HG03060 (cell line): ENCODE results near the gene MC2R.
A peak's percentile ranks its signal among the peaks of the same experiment; 100 is the strongest.

ENCODE experiments used
- ATAC-seq: cut with Tn5 transposase; IDR thresholded peaks from one replicate; pipeline ENCODE4 v1.9.1; 2021; ENCODE audit warnings: low read depth, moderate number of reproducible peaks; ENCODE audit not compliant: unreplicated experiment

Gene MC2R

DNA sequence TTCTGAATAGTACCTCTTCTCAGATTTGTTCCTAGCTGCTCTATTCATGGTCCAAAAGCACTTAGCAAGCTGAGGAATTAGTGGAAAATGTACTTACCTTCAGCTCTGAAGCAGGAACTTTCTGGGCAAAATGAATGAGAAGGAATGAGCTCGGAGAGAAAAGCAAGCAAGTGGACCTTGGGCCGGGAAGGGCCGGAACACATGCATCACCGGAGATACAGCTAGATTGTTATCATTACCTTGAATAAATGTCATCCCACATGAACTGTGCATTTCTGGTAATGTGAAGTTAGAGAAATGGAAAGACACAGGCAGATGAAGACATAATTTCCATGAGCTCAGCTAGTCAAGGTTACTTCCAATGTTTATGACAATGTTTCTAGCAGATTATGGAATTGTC, at the start of gene MC2R:
Gene MC2R (minus strand): TSS at position 146 of the 400 bp plus-strand sequence. CDS start 30,018 bp downstream, outside the sequence.
- ATAC-seq, result no peak

DNA sequence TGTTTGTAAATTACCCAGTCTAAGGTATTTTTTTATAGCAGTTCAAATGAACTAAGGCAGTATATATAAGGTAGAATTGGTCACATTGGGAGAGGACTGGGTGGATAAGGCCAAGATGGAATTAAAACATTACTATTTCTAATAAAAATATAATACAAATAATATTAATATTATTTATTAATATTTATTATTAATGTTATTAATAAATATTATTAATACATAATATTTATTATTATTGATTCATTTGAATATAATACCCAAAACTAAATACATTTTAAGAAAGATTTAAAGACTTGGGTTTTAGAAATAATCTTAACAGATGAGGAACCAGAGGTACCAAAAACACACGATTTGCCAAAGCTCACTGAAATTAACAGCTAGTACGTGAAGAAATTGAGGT, 30.5 kb upstream of the MC2R start:
- ATAC-seq, result no peak

DNA sequence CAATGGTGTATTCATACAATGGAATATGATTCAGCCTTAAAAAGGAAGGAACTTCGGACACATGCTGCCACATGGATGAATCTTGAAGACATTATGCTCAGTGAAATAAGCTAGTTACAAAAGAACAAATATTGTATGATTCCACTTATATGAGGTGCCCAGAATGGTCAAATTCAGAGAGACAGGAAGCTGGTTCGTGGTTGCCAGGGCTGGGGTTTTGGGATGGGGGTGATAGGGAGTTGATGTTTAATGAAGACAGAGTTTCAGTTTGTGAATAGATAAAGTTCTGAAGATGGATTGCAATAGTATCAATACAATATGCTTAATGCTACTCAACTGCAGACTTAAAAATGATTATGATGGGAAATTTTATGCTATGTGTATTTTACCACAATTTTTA, 28.0 kb upstream of the MC2R start:
- no peak for ATAC-seq

DNA sequence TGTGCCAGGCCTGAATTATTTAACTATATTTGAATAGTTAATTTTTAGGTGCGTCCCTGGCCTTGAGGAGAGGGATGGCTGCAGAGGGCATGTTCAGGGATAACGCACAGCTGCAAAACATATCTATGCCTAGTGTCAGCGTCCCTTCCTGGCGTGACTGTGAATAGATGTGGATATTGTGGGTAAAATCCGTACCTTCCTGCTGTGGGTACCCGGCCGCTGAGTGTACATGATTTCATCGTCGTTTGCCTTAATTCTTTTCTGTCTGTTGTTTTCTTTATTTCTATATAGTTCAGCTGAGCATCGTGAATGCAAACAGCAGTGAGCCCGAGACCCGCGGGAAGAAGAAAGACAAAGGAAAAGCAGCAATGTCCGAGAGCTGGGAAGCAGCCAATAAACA, 25.0 kb upstream of the MC2R start:
- no peak for ATAC-seq

DNA sequence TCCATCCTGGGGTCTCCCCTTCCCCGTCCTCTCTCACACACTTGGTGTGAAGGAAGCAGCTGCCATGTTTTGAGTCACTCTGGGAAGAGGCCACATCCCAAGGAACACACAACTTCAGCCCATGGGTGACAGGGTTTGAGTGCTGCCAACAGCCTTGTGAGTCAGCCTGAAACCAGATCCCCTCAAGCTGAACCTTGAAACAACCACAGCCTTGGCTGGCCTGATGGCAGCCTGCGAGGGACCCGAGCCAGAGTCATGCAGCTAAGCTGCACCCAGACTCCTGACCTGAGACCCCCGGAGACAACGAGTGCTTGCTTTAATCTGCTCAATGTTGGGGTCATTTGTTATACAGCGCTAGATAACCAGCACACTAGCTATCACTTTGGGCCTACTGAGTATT, 19.3 kb upstream of the MC2R start:
- ATAC-seq, result peak; percentile 44

DNA sequence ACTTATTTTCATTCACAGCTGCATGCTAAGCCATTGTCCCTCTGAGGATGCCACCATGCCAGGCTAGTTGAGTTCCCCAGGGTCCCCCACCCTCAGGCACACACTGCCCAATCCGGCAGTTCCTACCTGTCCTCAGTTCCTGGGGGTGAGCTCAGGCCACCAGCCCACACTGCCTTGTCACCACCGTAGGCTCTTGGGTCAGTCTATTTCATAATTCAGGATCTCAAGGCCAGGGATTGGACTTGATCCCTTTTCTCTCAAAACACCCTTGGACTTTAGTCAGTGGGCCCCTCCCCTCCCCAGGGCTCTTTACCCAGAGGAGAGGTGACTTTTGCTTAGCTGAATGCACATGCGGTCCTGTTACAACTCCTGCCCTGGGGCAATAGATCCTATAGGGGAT, 18.7 kb upstream of the MC2R start:
- ATAC-seq, result no peak

DNA sequence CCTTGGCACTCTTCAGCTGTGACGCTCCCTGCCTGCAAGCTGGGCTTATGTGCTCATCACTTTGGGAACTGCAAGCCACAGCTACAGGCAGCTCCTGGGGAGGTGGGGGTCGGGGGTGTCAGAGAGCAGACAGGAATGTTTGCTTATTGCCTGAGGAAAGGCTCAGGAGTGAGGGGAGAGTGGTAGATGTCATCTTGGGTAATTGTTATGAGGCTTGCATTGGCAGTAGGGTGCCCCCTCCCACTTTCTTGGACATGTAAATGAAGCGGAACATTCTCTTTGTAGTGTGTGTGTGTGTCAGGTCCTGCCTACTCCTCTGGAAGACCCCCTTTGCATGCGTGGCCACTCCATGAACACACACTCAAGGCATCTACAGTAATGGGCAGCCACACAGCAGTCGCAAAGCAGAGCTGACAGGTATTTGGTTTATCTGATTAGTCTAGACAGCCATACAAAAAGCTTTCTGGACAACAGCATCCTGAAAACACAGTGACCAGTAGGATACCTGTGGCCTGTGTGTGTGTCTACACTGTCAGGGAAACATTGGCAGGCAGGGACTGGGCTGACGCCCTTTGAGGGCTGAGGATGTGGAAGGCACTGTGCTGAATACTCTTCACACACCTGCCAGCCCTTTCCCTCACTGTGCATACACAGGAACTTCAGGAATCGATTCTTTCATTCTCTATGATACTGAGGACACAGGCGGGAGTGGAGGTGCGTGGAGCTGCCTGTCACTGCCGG, 17.1 kb upstream of the MC2R start:
- no peak for ATAC-seq

DNA sequence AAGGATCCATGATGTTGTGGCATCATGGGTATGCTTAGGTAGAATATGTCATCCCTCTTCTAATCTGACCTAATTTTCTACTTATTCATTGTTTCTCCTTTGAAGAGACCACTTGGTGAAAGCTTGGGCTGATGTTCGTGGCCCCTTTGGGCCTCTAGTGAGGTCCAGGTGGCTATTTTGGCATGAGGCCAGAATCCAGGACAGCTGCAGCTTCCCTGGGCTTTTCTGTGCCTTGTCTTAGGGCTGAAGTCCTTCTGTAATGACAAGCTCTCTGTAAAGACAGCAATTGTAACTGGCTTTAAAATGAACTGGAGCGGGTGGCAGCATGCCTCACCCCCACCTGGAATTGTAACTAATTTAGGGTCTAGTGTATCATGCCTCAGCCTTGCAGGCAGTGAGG, 15.6 kb upstream of the MC2R start:
- ATAC-seq, result no peak

DNA sequence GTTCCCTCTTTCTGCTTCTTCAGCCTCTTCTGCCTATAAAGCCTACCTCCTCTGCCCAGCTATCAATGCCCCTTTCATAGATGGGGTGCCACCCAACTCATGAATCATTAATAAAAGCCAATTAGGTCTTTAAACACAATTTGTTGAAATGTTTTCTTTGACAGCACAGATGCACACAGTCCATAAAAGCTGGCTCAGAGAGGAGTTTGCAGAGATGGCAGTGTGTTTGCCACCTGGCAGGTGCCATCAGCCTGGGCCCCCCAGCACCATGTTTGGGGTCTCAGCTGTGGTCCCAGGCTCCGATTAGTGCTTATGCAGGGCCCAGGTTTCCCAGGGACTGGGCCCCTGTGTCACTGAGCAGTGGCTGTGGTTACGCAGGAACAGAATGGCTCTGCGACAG, 7.9 kb upstream of the MC2R start:
- no peak for ATAC-seq

DNA sequence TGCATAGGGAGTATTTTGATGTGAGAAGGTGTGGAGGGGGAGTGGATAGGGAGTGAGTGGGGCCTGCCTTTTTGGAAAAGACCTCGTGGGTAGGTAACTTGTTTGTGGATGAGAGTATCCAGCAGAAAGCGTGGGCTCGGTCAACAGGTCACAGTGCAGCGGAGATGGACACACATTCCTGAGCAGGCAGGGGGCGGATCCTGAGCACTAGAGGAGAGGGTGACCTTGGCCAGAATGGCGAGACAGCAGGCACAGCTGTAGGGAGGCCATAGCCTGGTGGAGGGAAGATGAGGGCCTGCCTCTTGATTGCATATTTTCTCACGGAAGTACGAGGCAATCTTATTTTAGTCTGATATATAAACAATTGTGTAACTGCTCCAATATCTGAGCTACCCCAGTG, 3.6 kb upstream of the MC2R start:
- ATAC-seq, result no peak

DNA sequence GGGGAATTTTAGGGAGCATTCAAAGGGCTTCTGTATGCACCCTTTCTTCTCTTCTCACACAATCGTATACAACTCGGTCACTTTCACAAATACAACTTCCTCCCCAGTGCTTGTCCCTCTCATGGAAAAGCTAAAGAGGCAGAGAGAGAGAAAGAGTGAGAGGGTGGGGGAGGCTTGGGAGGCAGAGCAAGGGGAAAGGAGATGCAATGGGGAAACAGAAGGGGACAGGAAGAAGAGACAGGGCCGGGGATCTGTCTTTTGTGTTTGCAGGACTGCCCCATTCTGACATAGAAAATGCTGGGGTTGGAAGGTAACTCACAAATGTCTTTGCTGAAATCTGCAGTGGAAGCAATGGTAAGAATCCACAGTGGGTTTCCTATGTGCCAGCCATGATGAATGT, 2.1 kb upstream of the MC2R start:
- ATAC-seq, result no peak

DNA sequence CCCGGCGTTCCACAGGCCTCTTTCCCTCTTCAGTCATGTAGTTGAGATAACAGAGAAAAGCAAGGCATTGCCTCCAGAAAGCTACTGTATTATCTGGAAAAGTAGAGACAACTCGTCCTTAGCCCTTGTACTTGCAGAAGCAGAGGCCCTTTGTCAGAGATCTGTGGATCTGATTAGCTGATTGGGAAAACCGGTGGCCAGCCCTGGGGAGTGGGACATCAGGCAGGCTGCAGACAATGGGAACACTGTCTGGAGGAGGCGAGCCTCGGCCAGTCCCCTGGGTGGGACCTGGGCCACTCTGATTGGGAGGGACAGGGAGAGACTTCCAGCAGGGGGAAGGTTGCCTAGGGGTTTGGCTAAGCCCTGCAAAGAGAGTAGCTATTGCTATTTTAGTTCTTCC, 1.2 kb upstream of the MC2R start:
- ATAC-seq, result no peak

DNA sequence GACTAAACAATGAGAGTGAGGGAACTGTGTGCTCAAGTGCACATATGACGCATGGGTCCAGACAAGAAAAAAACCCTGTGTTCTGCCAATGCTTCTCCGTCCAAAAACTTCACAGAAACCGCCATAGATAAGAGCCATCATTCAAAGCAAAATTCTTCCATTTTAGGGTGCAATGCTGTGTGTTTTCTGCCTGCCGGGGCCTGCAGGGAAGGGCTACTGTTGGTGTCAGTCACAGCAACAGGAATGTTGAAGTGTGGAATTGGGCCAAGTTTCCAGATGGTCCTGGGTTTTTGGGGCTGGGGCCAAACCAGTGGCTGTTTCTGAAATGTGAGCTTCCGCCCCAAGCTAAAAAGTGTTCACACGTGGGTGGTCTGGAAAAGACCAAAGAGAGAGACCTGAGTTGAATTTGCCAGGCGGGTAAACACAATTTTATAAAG, 677 bp upstream of the MC2R start:
- no peak for ATAC-seq

DNA sequence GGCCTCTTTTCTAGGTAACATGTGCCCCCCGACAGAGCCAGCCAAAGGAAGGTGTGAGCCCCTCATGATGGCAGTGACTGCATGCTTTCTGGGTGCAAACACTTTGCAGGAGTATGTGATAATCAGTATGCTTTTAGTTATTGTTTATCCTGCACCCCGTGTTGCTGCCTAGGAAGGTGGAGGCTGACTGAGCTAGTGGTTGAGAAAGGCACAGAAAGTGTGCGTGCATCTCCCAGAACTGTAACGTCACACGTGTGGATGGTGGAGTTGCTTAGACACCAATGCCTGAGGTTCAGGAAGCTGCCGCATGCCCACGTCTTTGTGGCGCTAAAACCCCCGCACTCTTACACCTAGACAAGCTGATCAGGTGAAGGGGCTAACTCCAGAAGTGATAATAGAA, 580 bp downstream of the MC2R start:
- no peak for ATAC-seq

DNA sequence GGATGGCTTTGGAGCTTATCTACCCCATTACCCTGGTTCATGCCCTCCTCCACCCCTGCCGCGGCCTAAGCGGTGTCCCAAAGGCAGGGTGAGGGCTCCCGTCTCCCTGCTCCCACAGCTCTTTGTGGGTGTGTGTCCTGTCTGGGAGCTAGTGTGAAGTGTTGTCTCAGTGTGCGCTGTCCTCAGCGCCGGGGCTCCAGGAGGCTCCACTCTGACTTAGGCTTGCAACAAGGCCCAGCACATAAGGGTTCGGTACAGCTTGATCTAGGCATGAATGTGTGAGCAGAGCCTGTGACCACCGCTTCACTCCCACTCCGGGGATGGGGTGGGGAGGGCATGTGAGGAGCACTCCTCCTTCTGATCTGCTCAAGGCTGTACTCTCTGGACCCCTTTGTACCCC, 1.2 kb downstream of the MC2R start:
- no peak for ATAC-seq

DNA sequence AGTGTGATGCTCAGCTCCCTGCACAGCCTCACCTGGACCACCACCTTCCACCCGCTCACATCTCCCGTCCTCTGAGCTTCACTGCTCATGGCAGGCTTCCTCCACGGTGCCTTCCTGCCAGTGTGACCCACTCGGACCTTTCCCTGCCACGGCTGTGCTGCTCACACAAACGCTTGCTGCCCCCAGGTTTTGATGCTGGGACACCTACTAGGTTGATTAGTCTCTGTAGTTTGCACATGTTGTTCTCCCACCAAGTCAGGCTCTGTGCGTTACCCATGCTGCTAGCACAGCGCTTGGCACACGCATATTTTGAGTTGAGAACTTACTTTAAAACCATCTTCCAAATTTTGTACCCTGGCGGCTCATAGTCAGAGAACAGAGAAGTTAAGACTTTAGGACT, 2.1 kb downstream of the MC2R start:
- ATAC-seq, result no peak

DNA sequence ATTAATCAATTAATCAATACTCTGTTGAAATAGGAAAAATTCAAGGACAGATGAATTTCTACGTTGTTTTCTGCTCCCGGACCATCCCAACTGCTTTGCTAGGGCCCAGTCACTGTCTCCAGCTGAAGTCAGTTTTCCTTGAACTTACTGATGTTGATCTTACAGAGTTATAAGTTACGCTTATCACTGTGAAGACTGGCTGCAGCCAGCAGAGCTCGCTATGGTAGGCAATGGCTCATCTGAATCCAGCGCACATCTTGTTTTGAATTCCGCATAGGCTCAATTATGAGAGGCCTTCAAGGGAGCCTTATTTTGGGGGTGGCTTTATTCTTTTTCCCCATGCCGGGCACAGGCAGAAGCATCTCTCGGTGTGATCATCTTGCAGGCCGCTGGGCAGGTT, 2.7 kb downstream of the MC2R start:
- no peak for ATAC-seq

DNA sequence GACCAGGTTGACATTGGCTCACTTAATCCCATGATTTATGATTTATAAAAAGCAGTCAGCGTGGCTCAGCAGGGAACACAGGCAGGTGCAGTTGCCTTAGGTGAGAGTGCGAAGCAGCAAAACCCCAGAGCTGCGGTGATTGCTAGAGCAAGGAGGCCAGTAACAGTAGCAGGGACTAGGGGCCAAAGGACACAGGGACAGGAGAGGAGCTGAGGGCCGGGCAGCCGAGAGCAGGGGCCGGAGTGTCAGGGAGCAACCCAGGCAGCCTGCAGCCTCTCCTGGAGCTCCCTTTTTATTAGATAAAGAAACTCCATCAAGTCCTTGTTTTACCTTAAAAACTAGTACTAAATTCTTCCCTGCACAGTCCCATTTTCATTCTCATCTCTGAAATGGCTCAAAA, 4.3 kb downstream of the MC2R start:
- no peak for ATAC-seq

DNA sequence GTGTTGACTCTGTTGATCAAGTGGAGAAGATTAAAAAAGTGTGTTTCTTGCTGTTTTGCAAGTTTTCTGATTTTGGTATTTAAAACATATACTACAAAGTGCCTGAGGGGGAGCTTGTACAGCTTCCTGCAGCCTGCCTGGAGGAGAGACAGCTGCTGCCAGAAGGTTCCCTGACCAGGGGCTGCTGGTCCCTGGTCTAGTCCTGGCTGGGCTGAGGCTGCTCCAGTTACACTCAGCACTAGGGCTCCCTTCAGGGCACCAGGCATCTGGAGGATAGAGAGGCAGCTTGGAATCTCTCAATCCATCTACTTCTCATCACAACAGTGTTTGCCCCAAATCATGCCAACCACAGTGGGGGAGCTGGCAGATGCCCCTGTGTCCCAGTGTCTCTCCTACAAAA, 4.8 kb downstream of the MC2R start:
- no peak for ATAC-seq

DNA sequence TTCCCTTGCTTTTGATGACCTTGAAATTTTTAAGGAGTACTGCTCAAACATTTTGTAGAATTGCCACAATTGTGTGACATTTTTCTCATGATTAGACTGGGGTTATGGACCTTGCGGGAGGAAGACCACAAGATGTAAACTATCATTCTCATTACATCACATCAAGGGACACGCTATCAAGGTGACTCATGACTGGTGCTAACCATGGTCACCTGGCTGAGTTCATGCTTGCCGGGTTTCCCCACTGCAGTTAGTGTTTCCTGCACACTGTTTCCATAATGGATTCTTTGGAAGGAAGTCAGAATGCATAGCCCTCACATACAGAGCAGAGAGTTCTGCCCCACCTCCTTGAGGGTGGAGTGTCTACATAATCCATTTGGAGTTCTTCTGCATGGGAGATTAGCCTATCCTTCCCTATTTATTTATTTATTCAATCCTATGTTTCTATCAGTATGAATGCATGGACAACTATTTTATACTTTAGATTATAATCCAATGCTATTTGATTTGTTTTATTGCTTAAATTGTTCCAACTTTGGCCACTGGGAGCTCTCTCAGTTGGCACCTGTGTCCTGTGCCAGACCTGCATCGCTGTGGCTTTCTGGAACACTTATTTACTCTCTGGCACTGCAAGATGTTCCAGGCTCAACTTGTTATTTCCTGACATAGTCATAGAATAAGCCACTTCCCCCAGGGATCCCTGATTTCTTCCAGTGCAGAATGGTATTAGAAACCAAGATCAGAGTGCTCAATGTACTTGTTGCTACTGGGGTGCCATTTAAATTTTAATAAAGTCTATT, 6.0 kb downstream of the MC2R start:
- ATAC-seq, result no peak

DNA sequence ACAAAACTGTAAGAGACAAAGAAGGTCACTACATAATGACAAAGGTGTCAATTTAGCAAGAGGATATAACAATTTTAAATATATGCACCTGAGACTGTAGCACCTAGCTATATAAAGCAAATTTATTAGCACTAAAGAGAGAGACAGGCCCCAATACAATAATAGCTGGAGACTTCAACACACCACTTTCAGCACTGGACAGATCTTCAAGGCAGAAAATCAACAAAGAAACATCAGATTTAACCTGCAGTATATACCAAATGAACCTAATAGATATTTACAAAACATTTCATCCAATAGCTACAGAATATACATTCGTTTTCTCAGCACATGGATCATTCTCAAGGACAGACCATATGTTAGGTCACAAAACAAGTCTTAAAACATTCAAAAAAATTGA, 14.7 kb downstream of the MC2R start:
- no peak for ATAC-seq

DNA sequence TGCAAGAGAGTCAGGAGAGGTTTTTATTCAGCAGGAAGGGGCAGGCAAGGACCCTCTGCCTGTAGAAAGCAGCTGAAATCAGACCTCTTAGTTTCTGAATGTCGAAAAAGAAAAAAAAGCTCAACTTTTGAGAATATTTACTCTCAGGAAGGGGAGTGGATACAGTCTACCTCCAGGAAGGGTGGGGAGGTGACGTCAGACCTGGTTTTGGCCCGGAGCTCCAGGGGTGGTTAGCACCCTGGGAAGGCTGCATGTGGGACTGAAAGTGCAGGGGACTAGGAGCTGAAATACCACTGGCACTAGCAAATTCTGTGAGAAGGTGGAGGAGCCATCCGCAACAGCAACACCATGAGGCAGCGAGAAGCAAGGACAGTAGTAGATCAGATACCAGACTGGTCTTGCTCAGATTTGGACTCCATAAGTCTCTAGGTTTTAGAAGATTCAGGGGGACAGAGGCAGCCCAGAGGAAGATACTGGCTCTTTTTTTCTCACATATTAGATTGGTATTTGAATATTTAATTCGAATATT, 19.8 kb downstream of the MC2R start:
- no peak for ATAC-seq
